CD14-positive monocyte (primary cell): ENCODE data around the gene NTMT2. TPM values are rescaled to one million over a fixed set of nuclear protein-coding genes. Genes with fewer than 3 reads are reported as not detected.

Experiments
- DNase-seq, 3 donors: peaks; one replicate each; pipeline ENCODE4 v3.0.0-alpha.2; 2011 to 2022
- H2AFZ ChIP-seq: 2 replicates; pipeline ENCODE4 v1.6.0; 2012; ENCODE audit warnings: mild to moderate bottlenecking, low read depth, low read length, inconsistent platforms; ENCODE audit not compliant: insufficient read depth, poor library complexity, severe bottlenecking
- H3K27ac ChIP-seq, 2 donors: 1 replicate in 1 of 2; 2 replicates in 1 of 2; pipeline ENCODE4 v1.5.1; 2012 to 2013; ENCODE audit warnings: low read length in 2 of 2, control low read depth in 1 of 2, inconsistent platforms in 1 of 2, low read depth in 1 of 2, mild to moderate bottlenecking in 1 of 2
- H3K27me3 ChIP-seq, 2 donors: one replicate each; pipeline versions ENCODE4 v1.6.0 to v1.6.1; 2011 to 2013; ENCODE audit warnings: low read length in 2 of 2; ENCODE audit not compliant: control insufficient read depth in 2 of 2, insufficient read depth in 2 of 2
- H3K36me3 ChIP-seq, 2 donors: replicated peaks in 1 of 2; 1 replicate in 1 of 2; 2 replicates in 1 of 2; pipeline versions ENCODE4 v1.5.1 to v1.6.1; 2012 to 2013; ENCODE audit warnings: low read length in 2 of 2, control low read depth in 1 of 2, inconsistent platforms in 1 of 2, mild to moderate bottlenecking in 1 of 2; ENCODE audit not compliant: insufficient read depth in 2 of 2, control insufficient read depth in 1 of 2
- H3K4me1 ChIP-seq, 2 donors: 1 replicate in 1 of 2; 2 replicates in 1 of 2; pipeline versions ENCODE4 v1.5.1 to v1.6.1; 2012 to 2013; ENCODE audit warnings: low read length in 2 of 2, control low read depth in 1 of 2, inconsistent platforms in 1 of 2, mild to moderate bottlenecking in 1 of 2, moderate library complexity in 1 of 2; ENCODE audit not compliant: insufficient read depth in 2 of 2, control insufficient read depth in 1 of 2
- H3K4me2 ChIP-seq: replicated peaks from 2 replicates; pipeline ENCODE3; 2012; ENCODE audit warnings: low read length, moderate library complexity, mild to moderate bottlenecking; ENCODE audit not compliant: poor library complexity, severe bottlenecking; ENCODE audit errors: extremely low read depth
- H3K4me3 ChIP-seq, 3 experiments: fragments of 200-600 bp in 1 of 3; sonication (generic) in 1 of 3; replicated peaks in 1 of 3; 1 replicate in 2 of 3; 2 replicates in 1 of 3; pipeline ENCODE4 v1.5.1; 2011 to 2013; ENCODE audit warnings: low read length in 3 of 3, mild to moderate bottlenecking in 3 of 3, control low read depth in 2 of 3, low read depth in 2 of 3, inconsistent platforms in 1 of 3, moderate library complexity in 1 of 3
- H3K79me2 ChIP-seq: 2 replicates; pipeline ENCODE4 v1.6.0; 2012; ENCODE audit warnings: mild to moderate bottlenecking, control low read depth, inconsistent platforms, low read length, moderate library complexity; ENCODE audit not compliant: insufficient read depth
- H3K9ac ChIP-seq: 2 replicates; pipeline ENCODE4 v1.6.0; 2017; ENCODE audit warnings: low read length, mild to moderate bottlenecking; ENCODE audit not compliant: insufficient read depth, poor library complexity, severe bottlenecking
- H3K9me3 ChIP-seq, 2 donors: replicated peaks in 1 of 2; 1 replicate in 1 of 2; 2 replicates in 1 of 2; pipeline versions ENCODE4 v1.5.1 to v1.6.1; 2012 to 2013; ENCODE audit warnings: low read length in 2 of 2, control low read depth in 1 of 2; ENCODE audit not compliant: control insufficient read depth in 1 of 2, insufficient read depth in 1 of 2
- H4K20me1 ChIP-seq: 2 replicates; pipeline ENCODE4 v1.6.0; 2012; ENCODE audit warnings: mild to moderate bottlenecking, low read length, control low read depth, moderate library complexity; ENCODE audit not compliant: insufficient read depth
- H3K27ac Mint-ChIP-seq, 7 donors: one replicate each; pipeline ENCODE4 v1.8.0; 2020; ENCODE audit warnings: mild to moderate bottlenecking in 7 of 7, mixed read lengths in 7 of 7, moderate library complexity in 6 of 7, inconsistent platforms in 2 of 7
- H3K27me3 Mint-ChIP-seq, 3 donors: one replicate each; pipeline ENCODE4 v1.8.0; 2021 to 2022; ENCODE audit warnings: low read depth in 3 of 3, mild to moderate bottlenecking in 3 of 3, mixed read lengths in 3 of 3, moderate library complexity in 3 of 3, inconsistent platforms in 1 of 3
- H3K36me3 Mint-ChIP-seq, 2 donors: one replicate each; pipeline ENCODE4 v1.8.0; 2020; ENCODE audit warnings: mixed read lengths in 2 of 2, inconsistent platforms in 1 of 2, mild to moderate bottlenecking in 1 of 2
- H3K4me1 Mint-ChIP-seq: one replicate; pipeline ENCODE4 v1.8.0; 2020; ENCODE audit warnings: mild to moderate bottlenecking, mixed read lengths
- H3K4me3 Mint-ChIP-seq, 2 donors: one replicate each; pipeline ENCODE4 v1.8.0; 2020; ENCODE audit warnings: mild to moderate bottlenecking in 2 of 2, mixed read lengths in 2 of 2, moderate library complexity in 1 of 2
- H3K9me3 Mint-ChIP-seq, 7 donors: one replicate each; pipeline ENCODE4 v1.8.0; 2020 to 2022; ENCODE audit warnings: mixed read lengths in 7 of 7, mild to moderate bottlenecking in 6 of 7, moderate library complexity in 6 of 7, inconsistent platforms in 2 of 7
- WGBS: methylation state at CpG from one replicate; pipeline ENCODE4 v1.1.5; 2013; ENCODE audit warnings: missing lambda C conversion rate; ENCODE audit not compliant: insufficient coverage; 5-methylcytosine and 5-hydroxymethylcytosine counted together
- intact Hi-C, 2 donors: fragments of 100-400 bp; cut with micrococcal nuclease; formaldehyde crosslinking; loops; one replicate each; pipeline versions ENCODE4 v1.15.0 to v1.15.1; 2023
- polyA plus RNA-seq, 3 donors: library from polyadenylated mRNA; depleted of rRNA in 1 of 3; unstranded in 2 of 3; stranded (reverse) in 1 of 3; fragments of 300-500 nt in 2 of 3; fragments of >200 nt in 1 of 3; fragmentation: Illumina TruSeq in 2 of 3; gene quantifications; 1 replicate in 2 of 3; 2 replicates in 1 of 3; pipeline ENCODE4 v1.2.3, GENCODE V29; 2012 to 2021
- TF ChIP-seq, protein P1 (sequence below): fragments of 200-600 bp; IDR thresholded peaks from one replicate; pipeline ENCODE4 v1.8.0; 2022; ENCODE audit warnings: antibody characterized with exemption, mild to moderate bottlenecking

The NTMT2 gene
- polyA plus RNA-seq, 3 donors: not detected

DNA sequence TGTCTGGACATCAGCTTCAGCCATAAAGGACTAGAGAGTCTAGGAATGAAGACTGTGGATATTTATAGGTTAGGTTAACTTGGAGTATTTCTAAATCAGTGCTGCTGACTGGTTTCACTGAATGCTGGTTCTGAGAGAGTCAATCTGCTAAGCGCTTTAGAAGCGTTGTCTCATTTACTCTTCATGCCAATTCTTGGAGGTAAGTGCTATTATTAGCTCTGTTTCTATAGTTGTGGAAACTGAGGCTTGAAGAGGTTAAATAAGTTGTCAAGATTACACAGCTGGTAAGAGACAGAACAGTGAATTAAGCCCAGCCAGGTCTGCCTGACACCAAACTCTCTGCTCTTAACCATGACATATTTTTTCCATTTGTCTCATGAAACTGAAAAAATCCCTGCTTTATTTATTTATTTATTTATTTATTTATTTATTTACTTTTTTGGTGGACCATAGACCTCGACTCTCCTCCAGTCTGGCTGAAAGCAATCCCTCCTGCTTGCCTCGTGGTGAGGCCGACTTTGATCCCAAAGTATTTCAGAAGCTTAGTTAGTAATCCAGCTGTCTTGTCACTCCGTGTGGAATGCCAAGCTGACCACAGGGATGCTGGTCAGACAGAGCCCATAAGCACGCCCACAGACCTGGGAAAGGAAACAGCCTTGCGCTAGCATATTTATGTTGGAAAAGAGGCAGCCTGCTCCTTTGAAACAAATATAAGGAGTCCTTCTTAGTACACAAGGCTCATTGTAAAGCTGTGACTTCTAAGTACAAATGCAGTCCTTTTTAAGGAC is 16.9 kb downstream of the NTMT2 start:
- H3K79me2 ChIP-seq: no peaks in the 10 kb centered on the region
- H3K9me3 Mint-ChIP-seq: peaks cover 2 to 12% (median 8%) of the 10 kb centered on the region in 7 donors
- peaks cover 1 to 2% (median 1%) of the 10 kb centered on the region in 3 donors for H3K27me3 Mint-ChIP-seq

DNA sequence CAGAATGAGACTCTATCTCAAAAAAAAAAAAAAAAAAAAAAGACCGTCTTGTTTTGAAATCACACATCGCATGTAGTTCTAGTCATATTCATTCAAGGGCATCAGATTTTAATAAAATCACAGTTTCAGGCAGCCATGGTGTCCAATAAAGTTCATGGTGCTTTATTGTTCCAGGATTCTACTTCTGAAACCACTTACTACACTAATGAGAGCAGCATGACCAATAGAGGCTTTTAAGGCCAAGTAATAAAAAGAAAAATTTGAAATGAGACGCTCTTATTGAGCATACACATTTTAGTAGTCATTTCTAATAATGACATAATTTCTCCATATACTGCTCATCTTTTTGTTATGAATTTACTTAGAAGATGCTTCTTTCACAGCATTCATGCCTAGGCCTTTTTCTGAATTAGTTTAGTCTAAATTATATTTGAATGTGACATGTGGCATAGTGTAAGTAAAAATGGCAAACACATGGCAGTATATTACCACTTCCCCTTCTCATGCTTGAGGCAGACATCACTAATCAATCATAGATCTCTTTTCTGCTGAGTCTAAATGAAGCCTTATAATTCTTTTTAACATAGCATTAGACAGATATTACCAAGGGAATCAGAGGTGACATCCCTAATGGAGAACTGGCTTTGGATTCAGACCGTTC is 18.5 kb downstream of the NTMT2 start:
- H3K27ac ChIP-seq: no peak overlapping the region
- H4K20me1 ChIP-seq: no peaks in the 10 kb centered on the region
- TF ChIP-seq, protein P1, sequence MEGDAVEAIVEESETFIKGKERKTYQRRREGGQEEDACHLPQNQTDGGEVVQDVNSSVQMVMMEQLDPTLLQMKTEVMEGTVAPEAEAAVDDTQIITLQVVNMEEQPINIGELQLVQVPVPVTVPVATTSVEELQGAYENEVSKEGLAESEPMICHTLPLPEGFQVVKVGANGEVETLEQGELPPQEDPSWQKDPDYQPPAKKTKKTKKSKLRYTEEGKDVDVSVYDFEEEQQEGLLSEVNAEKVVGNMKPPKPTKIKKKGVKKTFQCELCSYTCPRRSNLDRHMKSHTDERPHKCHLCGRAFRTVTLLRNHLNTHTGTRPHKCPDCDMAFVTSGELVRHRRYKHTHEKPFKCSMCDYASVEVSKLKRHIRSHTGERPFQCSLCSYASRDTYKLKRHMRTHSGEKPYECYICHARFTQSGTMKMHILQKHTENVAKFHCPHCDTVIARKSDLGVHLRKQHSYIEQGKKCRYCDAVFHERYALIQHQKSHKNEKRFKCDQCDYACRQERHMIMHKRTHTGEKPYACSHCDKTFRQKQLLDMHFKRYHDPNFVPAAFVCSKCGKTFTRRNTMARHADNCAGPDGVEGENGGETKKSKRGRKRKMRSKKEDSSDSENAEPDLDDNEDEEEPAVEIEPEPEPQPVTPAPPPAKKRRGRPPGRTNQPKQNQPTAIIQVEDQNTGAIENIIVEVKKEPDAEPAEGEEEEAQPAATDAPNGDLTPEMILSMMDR: no peak
- DNase-seq: no peak
- H2AFZ ChIP-seq: no peak overlapping the region
- H3K36me3 ChIP-seq: no peaks in the 10 kb centered on the region
- H3K79me2 ChIP-seq: no peaks in the 10 kb centered on the region
- no peaks in the 10 kb centered on the region for H3K4me1 ChIP-seq
- H3K9ac ChIP-seq: no peak overlapping the region
- H3K36me3 Mint-ChIP-seq: no peaks in the 10 kb centered on the region
- no CpG with 5 or more reads among the region's 4 CpGs for WGBS
- no peaks in the 10 kb centered on the region for H3K4me1 Mint-ChIP-seq
- H3K4me2 ChIP-seq: no peak overlapping the region
- H3K4me3 ChIP-seq: no peak overlapping the region
- H3K27me3 ChIP-seq: no peaks in the 10 kb centered on the region
- intact Hi-C loops: no loop called here
- peaks cover 1 to 2% (median 1%) of the 10 kb centered on the region in 3 donors for H3K27me3 Mint-ChIP-seq
- H3K9me3 Mint-ChIP-seq: peaks cover 2 to 12% (median 8%) of the 10 kb centered on the region in 7 donors
- H3K4me3 Mint-ChIP-seq: no peak overlapping the region
- peaks cover 4 to 7% of the 10 kb centered on the region in 2 donors for H3K9me3 ChIP-seq
- H3K27ac Mint-ChIP-seq: no peak overlapping the region

More for the DNA sequence above, 16.9 kb downstream of the NTMT2 start:
- Mint-ChIP-seq H3K4me3 (no peak overlapping the region), H3K4me1 (no peaks in the 10 kb centered on the region), H3K36me3 (no peaks in the 10 kb centered on the region), H3K27ac (no peak overlapping the region)
- 75% methylated on average over 4 of the region's 8 CpGs for WGBS
- Histone ChIP-seq H3K4me2 (no peak overlapping the region), H3K9ac (no peak overlapping the region), H4K20me1 (no peaks in the 10 kb centered on the region), H3K27ac (no peak overlapping the region), H3K4me1 (no peaks in the 10 kb centered on the region), H3K27me3 (no peaks in the 10 kb centered on the region), H3K36me3 (no peaks in the 10 kb centered on the region), H3K4me3 (no peak overlapping the region), H2AFZ (no peak overlapping the region), H3K9me3 (peaks cover 4 to 6% of the 10 kb centered on the region in 2 donors)
- TF ChIP-seq, protein P1: no peak
- intact Hi-C loops: no loop called here
- no peak for DNase-seq
